Brain microvascular endothelial cell (primary cell): Measurements from ENCODE around the gene ACAN.

ENCODE experiments used
- DNase-seq: peaks from one replicate; pipeline ENCODE4 v3.0.0-alpha.2; 2020
- H3K27ac ChIP-seq: fragments of 250-450 bp; sonication (Bioruptor Pico); 2 replicates; pipeline ENCODE4 v1.5.1; 2020; ENCODE audit warnings: mild to moderate bottlenecking, moderate library complexity
- H3K27me3 ChIP-seq: fragments of 250-450 bp; sonication (Bioruptor Pico); replicated peaks from 2 replicates; pipeline ENCODE4 v1.5.1; 2020; ENCODE audit warnings: mild to moderate bottlenecking
- H3K36me3 ChIP-seq: fragments of 250-450 bp; sonication (Bioruptor Pico); replicated peaks from 2 replicates; pipeline ENCODE4 v1.5.1; 2020; ENCODE audit warnings: mild to moderate bottlenecking
- H3K4me3 ChIP-seq: 2 replicates; pipeline ENCODE4 v1.5.1; 2011; ENCODE audit warnings: low read depth, mild to moderate bottlenecking, control low read depth, low read length, moderate library complexity
- in situ Hi-C: cut with HindIII; loops from 2 replicates; pipeline ENCODE4 v1.10.0; 2017; ENCODE audit warnings: low sequenced_read_pairs, low pct_ligation_motif_present
- TF ChIP-seq, protein P1 (sequence below): IDR thresholded peaks from 2 replicates; pipeline ENCODE4 v1.5.1; 2011; ENCODE audit warnings: low read depth, mild to moderate bottlenecking, moderate library complexity, low read length, control low read depth, inconsistent platforms; ENCODE audit errors: missing control alignments

The ACAN gene

DNA sequence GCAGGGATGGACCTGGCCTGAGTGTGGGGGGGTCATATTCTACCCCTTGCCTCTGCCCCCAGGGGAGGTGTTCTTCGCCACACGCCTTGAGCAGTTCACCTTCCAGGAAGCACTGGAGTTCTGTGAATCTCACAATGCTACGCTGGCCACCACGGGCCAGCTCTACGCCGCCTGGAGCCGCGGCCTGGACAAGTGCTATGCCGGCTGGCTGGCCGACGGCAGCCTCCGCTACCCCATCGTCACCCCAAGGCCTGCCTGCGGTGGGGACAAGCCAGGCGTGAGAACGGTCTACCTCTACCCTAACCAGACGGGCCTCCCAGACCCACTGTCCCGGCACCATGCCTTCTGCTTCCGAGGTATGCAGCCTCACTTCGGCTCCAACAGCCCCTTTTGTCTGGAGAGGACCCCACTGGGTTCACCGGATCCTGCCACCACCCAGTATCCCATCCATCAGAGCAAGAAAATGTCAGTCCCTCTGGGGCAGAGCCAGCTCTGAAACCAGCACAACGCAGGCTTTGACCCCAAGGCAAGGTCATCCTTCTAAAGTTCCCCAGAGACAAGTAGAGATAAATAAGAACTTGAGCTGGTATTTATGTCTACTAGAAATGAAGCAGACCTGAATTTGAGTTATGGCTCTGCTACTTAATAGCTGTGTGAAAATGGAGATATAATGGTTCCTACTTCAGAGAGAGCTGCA, 46.3 kb downstream of the ACAN start:
- TF ChIP-seq, protein P1, sequence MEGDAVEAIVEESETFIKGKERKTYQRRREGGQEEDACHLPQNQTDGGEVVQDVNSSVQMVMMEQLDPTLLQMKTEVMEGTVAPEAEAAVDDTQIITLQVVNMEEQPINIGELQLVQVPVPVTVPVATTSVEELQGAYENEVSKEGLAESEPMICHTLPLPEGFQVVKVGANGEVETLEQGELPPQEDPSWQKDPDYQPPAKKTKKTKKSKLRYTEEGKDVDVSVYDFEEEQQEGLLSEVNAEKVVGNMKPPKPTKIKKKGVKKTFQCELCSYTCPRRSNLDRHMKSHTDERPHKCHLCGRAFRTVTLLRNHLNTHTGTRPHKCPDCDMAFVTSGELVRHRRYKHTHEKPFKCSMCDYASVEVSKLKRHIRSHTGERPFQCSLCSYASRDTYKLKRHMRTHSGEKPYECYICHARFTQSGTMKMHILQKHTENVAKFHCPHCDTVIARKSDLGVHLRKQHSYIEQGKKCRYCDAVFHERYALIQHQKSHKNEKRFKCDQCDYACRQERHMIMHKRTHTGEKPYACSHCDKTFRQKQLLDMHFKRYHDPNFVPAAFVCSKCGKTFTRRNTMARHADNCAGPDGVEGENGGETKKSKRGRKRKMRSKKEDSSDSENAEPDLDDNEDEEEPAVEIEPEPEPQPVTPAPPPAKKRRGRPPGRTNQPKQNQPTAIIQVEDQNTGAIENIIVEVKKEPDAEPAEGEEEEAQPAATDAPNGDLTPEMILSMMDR, result no peak
- in situ Hi-C loops, result no loop called here
- no peaks in the 10 kb centered on the region for H3K27me3 ChIP-seq
- no peak overlapping the region for H3K27ac ChIP-seq
- no peak for DNase-seq
- H3K36me3 ChIP-seq, result no peaks in the 10 kb centered on the region
- no peak overlapping the region for H3K4me3 ChIP-seq

GRCh38 chr15:88852476-88852875, 49.2 kb downstream of the ACAN start:
- Histone ChIP-seq H3K4me3 (no peak overlapping the region), H3K27ac (no peak overlapping the region), H3K27me3 (no peaks in the 10 kb centered on the region), H3K36me3 (no peaks in the 10 kb centered on the region)
- TF ChIP-seq, protein P1, result no peak
- DNase-seq, result no peak
- in situ Hi-C loops, result no loop called here

DNA sequence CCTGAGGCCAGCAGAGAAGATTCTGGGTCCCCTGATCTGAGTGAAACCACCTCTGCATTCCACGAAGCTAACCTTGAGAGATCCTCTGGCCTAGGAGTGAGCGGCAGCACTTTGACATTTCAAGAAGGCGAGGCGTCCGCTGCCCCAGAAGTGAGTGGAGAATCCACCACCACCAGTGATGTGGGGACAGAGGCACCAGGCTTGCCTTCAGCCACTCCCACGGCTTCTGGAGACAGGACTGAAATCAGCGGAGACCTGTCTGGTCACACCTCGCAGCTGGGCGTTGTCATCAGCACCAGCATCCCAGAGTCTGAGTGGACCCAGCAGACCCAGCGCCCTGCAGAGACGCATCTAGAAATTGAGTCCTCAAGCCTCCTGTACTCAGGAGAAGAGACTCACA, 55.7 kb downstream of the ACAN start:
- Histone ChIP-seq H3K4me3 (no peak overlapping the region), H3K27ac (no peak overlapping the region), H3K27me3 (no peaks in the 10 kb centered on the region), H3K36me3 (no peaks in the 10 kb centered on the region)
- in situ Hi-C loops, result no loop called here
- no peak for DNase-seq
- TF ChIP-seq, protein P1, result no peak

DNA sequence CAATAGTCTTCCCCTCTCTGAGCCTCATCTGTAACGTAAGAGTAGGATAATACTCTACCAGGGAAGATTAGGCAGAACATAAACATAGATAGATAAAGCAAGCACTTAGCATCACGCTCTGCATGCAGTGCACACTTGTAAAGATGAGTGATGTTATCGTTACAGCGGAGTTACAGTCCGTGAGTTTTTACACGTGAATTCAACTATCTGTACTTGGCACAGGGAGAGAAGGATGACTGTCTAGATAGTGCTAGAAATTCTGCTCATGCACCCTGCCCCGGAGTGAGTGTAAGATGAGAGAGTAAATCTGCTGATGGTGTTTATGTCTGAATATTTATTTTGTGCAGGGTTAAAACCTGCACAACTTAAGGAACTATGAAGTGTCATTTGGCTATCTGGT, 56.3 kb downstream of the ACAN start:
- Histone ChIP-seq H3K27me3 (no peaks in the 10 kb centered on the region), H3K36me3 (no peaks in the 10 kb centered on the region), H3K4me3 (no peak overlapping the region), H3K27ac (no peak overlapping the region)
- in situ Hi-C loops, result no loop called here
- no peak for DNase-seq
- TF ChIP-seq, protein P1, result no peak

DNA sequence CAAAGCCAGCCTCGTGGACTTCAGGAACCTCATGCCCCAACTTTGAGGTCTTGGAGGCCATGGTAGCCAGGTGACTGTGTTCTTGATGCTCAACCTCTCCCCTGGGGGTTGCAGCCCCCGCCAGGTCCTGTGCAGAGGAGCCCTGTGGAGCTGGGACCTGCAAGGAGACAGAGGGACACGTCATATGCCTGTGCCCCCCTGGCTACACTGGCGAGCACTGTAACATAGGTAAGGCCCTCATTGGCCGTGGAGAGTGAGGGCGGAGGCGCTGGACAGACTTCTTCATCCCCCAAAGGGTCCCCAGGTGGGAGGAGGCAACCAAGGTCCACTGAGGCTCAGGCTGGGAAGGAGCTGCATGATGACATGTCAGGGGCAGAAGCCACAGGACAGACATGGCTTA, 57.0 kb downstream of the ACAN start:
- H3K27me3 ChIP-seq, result no peaks in the 10 kb centered on the region
- no peak for DNase-seq
- in situ Hi-C loops, result no loop called here
- H3K36me3 ChIP-seq, result no peaks in the 10 kb centered on the region
- TF ChIP-seq, protein P1, result no peak
- H3K4me3 ChIP-seq, result no peak overlapping the region
- no peak overlapping the region for H3K27ac ChIP-seq

DNA sequence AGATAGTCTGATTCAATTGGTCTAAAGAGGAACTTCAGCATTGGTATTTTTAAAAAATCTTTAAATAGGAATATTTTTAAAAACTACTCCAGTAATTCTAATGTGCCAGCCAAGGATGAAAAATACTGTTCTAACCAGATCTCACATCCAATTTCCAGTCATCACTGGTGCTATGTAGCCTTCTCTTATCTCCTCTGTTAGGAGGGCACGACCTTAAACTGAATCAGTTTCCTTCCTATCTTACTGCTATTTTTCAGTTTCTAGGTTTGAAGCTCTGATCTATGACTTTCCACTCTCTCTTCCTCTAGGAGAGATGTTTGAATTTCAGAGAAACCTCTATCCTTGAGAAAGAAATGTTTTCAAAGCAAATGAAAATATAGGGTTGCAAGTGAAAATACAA, 60.2 kb downstream of the ACAN start:
- no peaks in the 10 kb centered on the region for H3K27me3 ChIP-seq
- DNase-seq, result no peak
- H3K4me3 ChIP-seq, result no peak overlapping the region
- TF ChIP-seq, protein P1, result no peak
- in situ Hi-C loops, result no loop called here
- H3K36me3 ChIP-seq, result no peaks in the 10 kb centered on the region
- no peak overlapping the region for H3K27ac ChIP-seq
